ENCODE data around the gene SP140L.
A peak's percentile ranks its signal among the peaks of the same experiment; 100 is the strongest.

Gene SP140L

DNA sequence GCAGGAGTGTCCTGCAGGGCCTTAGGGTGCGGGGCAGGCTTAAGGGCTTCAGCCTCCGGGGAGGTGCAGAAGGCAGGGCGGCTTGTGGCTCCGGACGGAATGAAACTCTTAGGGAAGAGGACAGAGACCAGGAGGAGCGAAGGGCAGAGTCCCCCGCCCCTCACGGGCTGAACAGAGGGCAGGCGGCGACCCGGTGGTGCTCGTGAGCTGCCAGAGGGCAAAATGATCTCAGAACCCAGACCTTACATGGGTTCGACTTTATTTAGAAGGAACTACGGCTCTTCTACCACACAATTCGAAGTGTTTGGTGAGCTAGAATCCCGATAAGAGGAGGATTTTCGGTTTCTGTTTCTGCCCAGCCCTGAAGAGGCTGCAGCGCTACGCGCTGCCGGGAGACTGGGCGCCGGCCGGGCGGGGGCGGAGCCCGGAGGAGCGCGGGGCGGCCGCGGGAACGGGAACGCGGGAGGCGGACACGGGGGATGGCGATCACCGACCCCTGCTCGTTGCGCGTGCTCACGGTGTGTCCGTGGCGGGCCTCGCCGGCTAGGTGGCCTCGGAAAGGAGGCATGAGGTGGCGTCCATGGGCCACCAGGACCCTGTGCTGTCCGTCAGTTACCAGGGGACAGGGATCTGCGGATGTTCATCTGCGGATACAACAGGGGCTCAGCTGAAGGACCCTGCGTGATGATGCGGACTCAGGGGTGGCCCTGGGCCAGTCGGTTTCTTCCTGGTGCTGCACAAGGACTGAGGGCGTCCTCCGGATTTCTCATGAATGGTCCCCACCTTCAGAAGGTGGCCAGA is 84.8 kb downstream of the SP140L start:
- TF ChIP-seq, protein P1, sequence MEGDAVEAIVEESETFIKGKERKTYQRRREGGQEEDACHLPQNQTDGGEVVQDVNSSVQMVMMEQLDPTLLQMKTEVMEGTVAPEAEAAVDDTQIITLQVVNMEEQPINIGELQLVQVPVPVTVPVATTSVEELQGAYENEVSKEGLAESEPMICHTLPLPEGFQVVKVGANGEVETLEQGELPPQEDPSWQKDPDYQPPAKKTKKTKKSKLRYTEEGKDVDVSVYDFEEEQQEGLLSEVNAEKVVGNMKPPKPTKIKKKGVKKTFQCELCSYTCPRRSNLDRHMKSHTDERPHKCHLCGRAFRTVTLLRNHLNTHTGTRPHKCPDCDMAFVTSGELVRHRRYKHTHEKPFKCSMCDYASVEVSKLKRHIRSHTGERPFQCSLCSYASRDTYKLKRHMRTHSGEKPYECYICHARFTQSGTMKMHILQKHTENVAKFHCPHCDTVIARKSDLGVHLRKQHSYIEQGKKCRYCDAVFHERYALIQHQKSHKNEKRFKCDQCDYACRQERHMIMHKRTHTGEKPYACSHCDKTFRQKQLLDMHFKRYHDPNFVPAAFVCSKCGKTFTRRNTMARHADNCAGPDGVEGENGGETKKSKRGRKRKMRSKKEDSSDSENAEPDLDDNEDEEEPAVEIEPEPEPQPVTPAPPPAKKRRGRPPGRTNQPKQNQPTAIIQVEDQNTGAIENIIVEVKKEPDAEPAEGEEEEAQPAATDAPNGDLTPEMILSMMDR (IDR thresholded peaks at IDR 0.05) = peak; percentile 42
- peak overlapping the region; percentile 92 for H3K27ac ChIP-seq
- peak overlapping the region; percentile 82 to 86 for H3K4me3 ChIP-seq (ENCODE audit: low read depth in 1 of 2, low read length in 1 of 2)
- peaks cover 23 to 41% of the 10 kb centered on the region in 2 experiments for H3K4me1 ChIP-seq (ENCODE audit: control insufficient read depth in 1 of 2, insufficient read depth in 1 of 2, low read depth in 1 of 2, low read length in 1 of 2)
- H3K9me3 ChIP-seq = no peaks in the 10 kb centered on the region
- H3K36me3 ChIP-seq = no peaks in the 10 kb centered on the region
- no peaks in the 10 kb centered on the region for H3K27me3 ChIP-seq

DNA sequence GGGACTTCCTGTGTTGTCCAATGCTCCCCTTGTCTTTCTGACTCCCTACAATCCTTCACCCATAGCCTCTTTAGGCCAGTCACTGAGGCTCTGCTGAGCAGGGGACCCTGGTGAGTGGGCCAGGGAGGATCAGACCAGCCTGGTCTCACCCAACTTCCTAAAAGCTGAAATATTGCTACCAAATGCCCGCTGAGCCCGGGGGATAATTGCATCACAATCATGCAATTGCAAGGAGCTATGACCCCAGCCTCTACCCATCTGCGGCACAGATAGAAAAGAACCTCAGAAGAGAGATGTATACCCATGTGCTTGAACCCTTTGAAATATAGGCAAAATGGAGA is 85.3 kb downstream of the SP140L start:
- Histone ChIP-seq H3K9me3 (no peaks in the 10 kb centered on the region), H3K27me3 (no peaks in the 10 kb centered on the region), H3K27ac (peak overlapping the region; percentile 92), H3K4me3 (ENCODE audit: low read depth in 1 of 2, low read length in 1 of 2) (peak overlapping the region; percentile 82 to 86), H3K4me1 (ENCODE audit: control insufficient read depth in 1 of 2, insufficient read depth in 1 of 2, low read depth in 1 of 2, low read length in 1 of 2) (peaks cover 25 to 47% of the 10 kb centered on the region in 2 experiments), H3K36me3 (no peaks in the 10 kb centered on the region)
- TF ChIP-seq, protein P1 (IDR thresholded peaks at IDR 0.05) = no peak

DNA sequence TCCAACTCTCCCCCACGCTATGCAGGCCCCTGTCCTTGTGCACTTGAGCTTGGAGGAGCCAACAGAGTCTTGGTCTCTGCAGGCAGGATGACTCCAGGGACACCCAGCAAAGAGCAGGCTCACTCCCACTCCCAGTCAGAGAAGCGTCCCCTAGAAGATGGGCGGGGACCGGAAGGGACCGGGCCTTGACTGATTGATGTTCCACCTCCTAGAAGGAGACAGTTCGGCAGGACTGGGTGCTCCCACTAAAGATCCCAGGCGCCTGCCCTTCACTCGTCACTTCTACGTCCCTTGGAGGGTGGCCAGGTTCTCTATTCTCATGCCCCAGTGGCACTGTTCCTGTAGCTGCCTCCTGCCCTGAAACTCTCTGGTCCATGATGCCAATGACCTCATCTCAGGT is 85.9 kb downstream of the SP140L start:
- no peaks in the 10 kb centered on the region for H3K36me3 ChIP-seq
- TF ChIP-seq, protein P1 (IDR thresholded peaks at IDR 0.05) = no peak
- no peaks in the 10 kb centered on the region for H3K27me3 ChIP-seq
- H3K4me1 ChIP-seq (ENCODE audit: control insufficient read depth in 1 of 2, insufficient read depth in 1 of 2, low read depth in 1 of 2, low read length in 1 of 2) = peaks cover 30 to 52% of the 10 kb centered on the region in 2 experiments
- peak overlapping the region; percentile 82 to 86 for H3K4me3 ChIP-seq (ENCODE audit: low read depth in 1 of 2, low read length in 1 of 2)
- H3K9me3 ChIP-seq = no peaks in the 10 kb centered on the region
- H3K27ac ChIP-seq = peak overlapping the region; percentile 92

DNA sequence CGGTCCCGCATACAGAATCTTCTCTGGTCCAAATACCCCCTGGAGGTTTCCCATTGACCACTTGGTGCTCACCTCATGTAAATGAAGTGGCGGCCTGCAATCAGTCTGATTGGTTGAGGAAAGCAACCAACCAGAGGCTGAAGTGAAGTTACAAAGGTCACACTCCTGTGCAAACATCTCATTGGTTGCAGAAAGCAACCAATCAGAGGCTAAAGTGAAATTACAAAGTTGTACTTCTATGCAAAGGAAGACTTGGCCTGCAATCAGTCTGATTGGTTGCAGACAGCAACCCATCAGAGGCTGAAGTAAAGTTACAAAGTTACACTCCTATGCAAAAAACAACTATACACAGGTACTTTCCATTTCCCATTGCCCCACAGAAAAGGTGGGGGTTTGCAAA is 86.5 kb downstream of the SP140L start:
- H3K36me3 ChIP-seq = no peaks in the 10 kb centered on the region
- peaks cover 36 to 58% of the 10 kb centered on the region in 2 experiments for H3K4me1 ChIP-seq (ENCODE audit: control insufficient read depth in 1 of 2, insufficient read depth in 1 of 2, low read depth in 1 of 2, low read length in 1 of 2)
- H3K27ac ChIP-seq = peak overlapping the region; percentile 92

DNA sequence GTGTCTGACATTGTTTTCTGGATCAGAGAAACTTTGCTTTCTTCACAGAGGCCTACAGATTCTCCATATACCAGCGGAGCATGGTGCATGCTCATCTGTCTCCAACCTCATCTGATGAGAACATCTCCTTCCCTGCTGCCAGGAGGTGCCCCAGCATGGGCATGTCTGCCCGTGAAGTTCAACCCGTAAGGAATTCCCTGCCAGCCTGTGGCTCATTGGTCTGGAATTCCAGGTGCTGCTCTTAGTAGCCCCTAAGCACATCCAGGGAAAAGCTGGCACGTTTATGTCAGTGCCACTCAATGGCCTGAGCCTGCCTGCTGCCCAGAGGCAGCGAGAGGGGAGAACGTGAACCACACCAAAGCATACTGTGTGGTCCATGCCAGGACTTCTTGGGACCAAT is 87.3 kb downstream of the SP140L start:
- Histone ChIP-seq H3K9me3 (no peaks in the 10 kb centered on the region), H3K27ac (peak overlapping the region; percentile 92), H3K4me1 (ENCODE audit: control insufficient read depth in 1 of 2, insufficient read depth in 1 of 2, low read depth in 1 of 2, low read length in 1 of 2) (peaks cover 45 to 67% of the 10 kb centered on the region in 2 experiments), H3K36me3 (no peaks in the 10 kb centered on the region), H3K27me3 (no peaks in the 10 kb centered on the region), H3K4me3 (ENCODE audit: low read depth in 1 of 2, low read length in 1 of 2) (no peak overlapping the region)
- TF ChIP-seq, protein P1 (IDR thresholded peaks at IDR 0.05) = no peak

More for the DNA sequence above, 86.5 kb downstream of the SP140L start:
- Histone ChIP-seq H3K4me3 (ENCODE audit: low read depth in 1 of 2, low read length in 1 of 2) (no peak overlapping the region), H3K9me3 (no peaks in the 10 kb centered on the region), H3K27me3 (no peaks in the 10 kb centered on the region)
- TF ChIP-seq, protein P1 (IDR thresholded peaks at IDR 0.05) = no peak
